Right ventricle myocardium superior (tissue), 1 donor: ENCODE data around the gene SEC24C. TPM values are rescaled to one million over a fixed set of nuclear protein-coding genes. Genes with fewer than 3 reads are reported as not detected.
"Not testable (repeated sequence)": the region's sequence is repeated elsewhere in the genome, so short reads cannot be mapped to it uniquely, and the experiment has no call there.

Experiments
- ATAC-seq: fragments of 200-7000 bp; cut with Tn5 transposase; one replicate; pipeline ENCODE4 v1.9.1; 2020; ENCODE audit warnings: mild to moderate bottlenecking; ENCODE audit not compliant: poor library complexity
- DNase-seq: peaks from one replicate; pipeline ENCODE4 v3.0.0-alpha.2; 2020
- intact Hi-C: fragments of 100-400 bp; cut with DNase I; formaldehyde crosslinking; loops from one replicate; pipeline ENCODE4 v1.11.2; 2022
- total RNA-seq: library from RNA; stranded (reverse); fragmentation: NEBNext Ultra II Directional; extraction: Animal tissue kit (Norgen Biotek cat#: 25700); gene quantifications from one replicate; pipeline ENCODE4 v1.2.1, GENCODE V29; 2021
- donor health status: DM: no; HTN: yes; CAD: no; lungs with severe emphysema.

Gene SEC24C
- total RNA-seq, 1 donor from 2014 or later = 42.3 TPM

DNA sequence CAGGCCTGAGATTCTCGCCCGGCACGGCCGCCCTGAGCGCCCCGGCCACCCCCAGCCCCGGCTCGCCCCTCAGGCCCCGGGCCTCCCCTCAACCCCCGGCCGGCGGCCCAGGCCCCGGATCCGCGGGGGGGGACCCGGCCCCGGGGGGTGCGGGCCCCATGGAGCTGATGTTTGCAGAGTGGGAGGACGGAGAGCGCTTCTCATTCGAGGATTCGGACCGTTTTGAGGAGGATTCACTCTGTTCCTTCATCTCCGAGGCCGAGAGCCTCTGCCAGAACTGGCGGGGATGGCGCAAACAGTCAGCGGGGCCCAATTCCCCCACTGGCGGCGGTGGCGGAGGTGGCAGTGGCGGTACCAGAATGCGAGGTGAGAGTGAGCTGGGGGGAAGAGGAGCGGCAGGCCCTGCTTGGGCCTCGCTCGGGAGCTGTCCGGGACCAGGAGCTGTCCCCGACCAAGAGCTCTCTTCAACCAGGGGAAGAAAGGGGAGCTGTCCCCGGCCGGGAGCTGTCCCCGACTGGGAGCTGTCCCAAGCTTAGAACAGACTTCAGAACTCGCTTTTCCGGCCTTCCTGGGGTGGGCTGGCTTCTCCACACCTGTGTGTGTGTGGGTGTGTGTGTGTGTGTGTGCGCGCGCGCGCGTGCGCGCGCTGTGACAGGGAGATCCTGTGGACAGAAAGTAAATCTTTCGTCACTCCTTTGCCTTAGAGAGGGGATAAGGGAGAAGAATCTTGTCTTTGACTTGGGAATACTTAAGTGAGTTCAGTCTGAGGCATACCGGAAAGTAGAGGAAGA is 41.7 kb downstream of the SEC24C start:
- ATAC-seq = peak; percentile 32
- intact Hi-C loops = no loop called here
- DNase-seq = no peak

GRCh38 chr10:73786512-73786885 is 42.3 kb downstream of the SEC24C start:
- ATAC-seq (no peak), DNase-seq (no peak)
- intact Hi-C loops = no loop called here

DNA sequence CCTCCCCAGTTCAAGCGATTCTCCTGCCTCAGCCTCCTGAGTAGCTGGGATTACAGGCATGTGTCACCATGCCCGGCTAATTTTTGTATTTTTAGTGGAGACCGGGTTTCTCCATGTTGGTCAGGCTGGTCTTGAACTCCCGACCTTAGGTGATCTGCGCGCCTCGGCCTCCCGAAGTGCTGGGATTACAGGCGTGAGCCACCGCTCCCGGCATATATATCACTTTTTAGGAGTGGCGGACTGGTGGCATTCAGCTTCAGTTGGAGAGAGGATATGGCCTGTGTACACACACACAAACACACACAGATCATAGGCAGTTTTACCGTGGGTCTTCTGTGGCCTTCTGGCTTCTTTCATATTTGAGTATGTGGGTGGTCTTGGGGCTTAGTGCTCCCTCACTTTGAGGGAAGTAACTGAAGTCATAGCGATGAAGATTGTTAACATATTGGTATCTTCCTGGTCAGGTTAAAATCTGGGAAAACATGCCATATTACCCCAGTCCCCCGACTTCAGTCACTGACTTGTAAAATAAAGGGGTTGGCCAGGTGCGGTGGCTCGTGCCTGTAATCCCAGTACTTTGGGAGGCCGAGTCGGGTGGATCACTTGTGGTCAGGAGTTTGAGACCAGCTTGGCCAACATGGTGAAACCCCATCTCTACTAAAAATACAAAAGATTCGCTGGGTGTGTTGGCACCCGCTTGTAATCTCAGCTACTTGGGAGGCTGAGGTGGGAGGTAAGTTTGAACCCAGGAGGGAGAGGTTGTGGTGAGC is 43.0 kb downstream of the SEC24C start:
- ATAC-seq, DNase-seq, intact Hi-C loops: not testable (repeated sequence)

DNA sequence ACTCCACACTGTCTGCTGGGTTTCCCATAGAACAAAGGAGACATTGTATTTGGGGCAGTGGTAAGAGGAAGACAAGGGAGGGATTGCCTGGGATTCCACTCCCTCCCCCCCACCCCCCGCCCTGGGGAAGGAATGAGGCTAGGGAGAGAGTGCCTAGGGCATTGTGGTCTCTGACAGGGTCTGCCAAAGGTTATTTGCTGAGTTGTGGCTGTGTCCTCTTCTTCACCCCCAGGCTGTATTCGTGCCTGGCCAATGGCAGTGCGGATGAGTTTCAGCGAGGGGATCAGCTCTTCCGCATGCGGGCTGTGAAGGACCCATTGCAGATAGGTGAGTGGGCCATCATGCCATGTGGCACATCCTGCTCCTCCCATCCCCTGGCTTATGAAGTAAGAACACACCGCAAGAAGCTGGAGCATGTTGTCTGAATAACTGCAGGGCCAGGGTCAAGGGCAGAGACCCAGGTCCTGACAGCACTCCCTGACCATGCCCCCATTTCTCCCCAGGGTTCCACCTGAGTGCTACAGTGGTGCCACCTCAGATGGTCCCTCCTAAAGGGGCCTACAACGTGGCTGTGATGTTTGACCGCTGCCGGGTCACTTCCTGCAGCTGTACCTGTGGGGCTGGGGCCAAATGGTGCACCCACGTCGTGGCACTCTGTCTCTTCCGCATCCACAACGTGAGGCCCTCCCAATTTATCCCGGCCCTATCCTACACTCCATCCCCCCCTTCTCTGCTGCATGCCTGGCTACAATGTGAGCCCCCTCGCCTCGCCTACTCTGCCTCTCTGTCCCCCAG is 44.9 kb downstream of the SEC24C start:
- intact Hi-C loops = no loop called here
- peak; percentile 32 for DNase-seq
- ATAC-seq = no peak

DNA sequence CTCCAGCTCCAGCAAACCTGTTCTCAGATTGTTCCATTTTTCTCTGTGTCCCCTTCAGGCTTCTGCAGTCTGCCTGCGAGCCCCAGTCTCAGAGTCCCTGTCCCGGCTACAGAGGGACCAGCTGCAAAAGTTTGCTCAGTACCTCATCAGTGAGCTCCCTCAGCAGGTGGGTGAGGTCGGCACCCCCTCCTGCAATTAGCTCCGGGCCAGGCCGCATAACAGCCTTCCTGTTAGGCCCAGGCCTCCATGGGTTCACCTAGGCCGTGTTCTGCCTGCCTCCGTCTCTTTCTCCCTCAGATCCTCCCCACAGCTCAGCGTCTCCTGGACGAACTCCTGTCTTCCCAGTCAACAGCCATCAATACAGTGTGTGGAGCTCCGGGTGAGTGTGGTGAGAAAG is 45.5 kb downstream of the SEC24C start:
- peak; percentile 25 for DNase-seq
- no peak for ATAC-seq
- intact Hi-C loops = no loop called here

GRCh38 chr10:73790886-73791625 is 46.9 kb downstream of the SEC24C start:
- intact Hi-C loops = no loop called here
- DNase-seq (no peak), ATAC-seq (no peak)

GRCh38 chr10:73791871-73792400 is 47.8 kb downstream of the SEC24C start:
- DNase-seq (no peak), ATAC-seq (no peak)
- intact Hi-C loops = no loop called here

- intact Hi-C loops = no loop called here
- ATAC-seq (no peak), DNase-seq (no peak)
Observed at GRCh38 chr10:73793456-73793855, 49.3 kb downstream of the SEC24C start.

DNA sequence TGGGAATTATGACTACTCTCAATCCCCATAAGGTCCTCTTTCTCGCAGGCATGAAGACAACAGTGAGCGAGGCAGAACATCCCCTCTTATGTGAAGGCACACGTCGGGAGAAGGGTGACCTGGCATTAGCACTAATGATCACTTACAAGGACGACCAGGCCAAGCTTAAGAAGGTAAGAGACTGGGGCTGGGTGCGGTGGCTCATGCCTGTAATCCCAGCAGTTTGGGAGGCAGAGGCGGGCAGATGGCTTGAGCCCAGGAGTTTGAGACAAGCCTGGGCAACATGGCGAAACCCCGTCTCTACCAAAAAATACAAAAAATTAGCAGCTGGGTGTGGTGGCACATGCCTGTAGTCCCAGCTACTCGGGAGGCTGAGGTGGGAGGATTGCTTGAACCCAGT is 51.3 kb downstream of the SEC24C start:
- intact Hi-C loops, ATAC-seq, DNase-seq: not testable (repeated sequence)

- ATAC-seq, intact Hi-C loops, DNase-seq: not testable (repeated sequence)
Observed at GRCh38 chr10:73796035-73796434, 51.9 kb downstream of the SEC24C start.

GRCh38 chr10:73796766-73797165 is 52.6 kb downstream of the SEC24C start:
- DNase-seq (no peak), ATAC-seq (no peak)
- intact Hi-C loops = no loop called here

DNA sequence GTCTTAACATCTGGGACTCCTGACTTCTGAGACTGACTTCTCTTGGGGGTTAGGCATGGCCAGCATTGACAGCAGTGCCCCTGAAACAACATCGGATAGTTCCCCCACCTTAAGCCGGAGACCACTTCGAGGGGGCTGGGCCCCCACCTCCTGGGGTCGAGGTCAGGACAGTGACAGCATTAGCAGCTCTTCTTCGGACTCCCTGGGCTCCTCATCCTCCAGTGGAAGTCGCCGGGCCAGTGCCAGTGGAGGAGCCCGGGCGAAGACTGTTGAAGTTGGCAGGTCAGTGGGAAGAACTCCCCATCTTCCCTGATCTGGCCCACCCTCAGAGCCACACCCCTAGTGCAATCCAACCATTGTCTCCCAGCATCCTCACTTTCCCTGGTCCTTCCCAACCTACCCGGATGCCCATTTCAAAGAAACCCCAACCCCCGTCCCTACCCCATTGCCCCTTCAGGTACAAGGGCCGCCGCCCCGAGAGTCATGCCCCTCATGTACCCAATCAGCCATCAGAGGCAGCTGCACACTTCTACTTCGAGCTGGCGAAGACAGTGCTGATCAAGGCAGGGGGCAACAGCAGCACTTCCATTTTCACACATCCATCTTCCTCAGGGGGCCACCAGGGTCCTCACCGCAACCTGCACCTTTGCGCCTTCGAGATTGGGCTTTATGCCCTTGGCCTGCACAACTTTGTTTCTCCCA is 53.3 kb downstream of the SEC24C start:
- DNase-seq = peak; percentile 14
- intact Hi-C loops = no loop called here
- ATAC-seq = no peak

DNA sequence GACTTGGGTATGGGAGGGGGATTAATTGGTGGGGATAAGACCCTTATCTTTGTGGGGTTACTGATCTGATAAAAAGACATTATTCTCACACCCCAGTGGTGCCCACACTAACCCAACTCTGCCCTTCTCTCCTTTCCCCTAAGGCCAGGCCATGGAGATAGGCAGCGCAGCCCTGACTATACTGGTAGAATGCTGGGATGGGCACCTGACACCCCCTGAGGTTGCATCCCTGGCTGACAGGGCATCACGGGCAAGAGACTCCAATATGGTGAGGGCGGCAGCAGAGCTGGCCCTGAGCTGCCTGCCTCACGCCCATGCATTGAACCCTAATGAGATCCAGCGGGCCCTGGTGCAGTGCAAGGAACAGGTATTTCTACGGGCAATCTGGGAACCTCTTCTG is 53.9 kb downstream of the SEC24C start:
- ATAC-seq (no peak), DNase-seq (peak; percentile 15)
- intact Hi-C loops = no loop called here

- intact Hi-C loops = no loop called here
- peak; percentile 8 for ATAC-seq
- peak; percentile 37 for DNase-seq
Observed at GRCh38 chr10:73798927-73799560, 54.9 kb downstream of the SEC24C start.

GRCh38 chr10:73799899-73800559 is 55.9 kb downstream of the SEC24C start:
- ATAC-seq = no peak
- intact Hi-C loops = no loop called here
- DNase-seq = peak; percentile 16

DNA sequence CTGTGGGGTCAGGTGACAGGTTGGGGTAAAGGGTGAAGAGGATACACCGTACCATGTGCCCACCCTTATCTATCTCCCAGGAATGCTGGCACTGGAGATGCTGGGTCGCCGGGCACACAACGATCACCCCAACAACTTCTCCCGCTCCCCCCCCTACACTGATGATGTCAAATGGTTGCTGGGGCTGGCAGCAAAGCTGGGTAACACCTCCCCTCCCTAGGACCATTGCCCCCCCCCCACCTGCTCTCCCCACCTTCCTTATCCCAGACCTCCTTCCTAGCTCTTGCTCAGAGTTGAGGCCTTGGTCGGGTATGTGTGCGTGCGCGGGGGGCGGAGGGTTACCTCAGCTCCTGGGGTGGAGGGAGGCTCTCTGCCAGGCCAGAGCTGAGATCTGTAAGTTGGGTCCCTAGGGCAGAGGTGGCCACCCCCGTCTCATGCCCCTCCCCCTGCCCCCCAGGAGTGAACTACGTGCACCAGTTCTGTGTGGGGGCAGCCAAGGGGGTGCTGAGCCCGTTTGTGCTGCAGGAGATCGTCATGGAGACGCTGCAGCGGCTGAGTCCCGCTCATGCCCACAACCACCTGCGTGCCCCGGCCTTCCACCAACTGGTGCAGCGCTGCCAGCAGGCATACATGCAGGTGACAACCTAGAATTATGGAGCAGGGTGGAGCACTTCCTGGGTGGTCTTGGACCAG is 56.5 kb downstream of the SEC24C start:
- ATAC-seq (no peak), DNase-seq (peak; percentile 38)
- intact Hi-C loops = no loop called here
